GM12874 (cell line): ENCODE measurements around the gene ANAPC13.

Source experiments
- CTCF ChIP-seq: IDR thresholded peaks from 2 replicates; pipeline ENCODE4 v1.5.1; 2011; ENCODE audit warnings: low read depth, mild to moderate bottlenecking, control low read depth, low read length, moderate library complexity; ENCODE audit not compliant: insufficient read depth

ANAPC13 gene

DNA sequence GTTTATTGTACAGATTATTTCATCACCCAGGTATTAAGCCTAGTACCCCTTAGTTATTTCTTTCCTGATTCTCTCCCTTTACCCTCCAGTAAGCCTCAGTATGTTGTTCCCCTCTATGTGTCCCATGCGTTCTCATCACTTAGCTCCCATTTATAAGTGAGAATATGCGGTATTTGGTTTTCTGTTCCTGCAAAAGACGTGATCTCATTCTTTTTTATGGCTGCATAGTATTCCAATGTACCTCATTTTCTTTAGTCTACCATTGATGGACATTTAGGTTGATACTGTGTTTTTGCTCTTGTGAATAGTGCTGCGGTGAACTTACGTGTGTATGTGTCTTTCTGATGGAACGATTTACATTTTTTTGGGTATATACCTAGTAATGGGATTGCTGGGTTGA, 36.8 kb upstream of the ANAPC13 start:
- TF ChIP-seq CTCF: no peak

- TF ChIP-seq CTCF: no peak
These were observed 32.0 kb upstream of the ANAPC13 start for GRCh38 chr3:134517791-134518190.

DNA sequence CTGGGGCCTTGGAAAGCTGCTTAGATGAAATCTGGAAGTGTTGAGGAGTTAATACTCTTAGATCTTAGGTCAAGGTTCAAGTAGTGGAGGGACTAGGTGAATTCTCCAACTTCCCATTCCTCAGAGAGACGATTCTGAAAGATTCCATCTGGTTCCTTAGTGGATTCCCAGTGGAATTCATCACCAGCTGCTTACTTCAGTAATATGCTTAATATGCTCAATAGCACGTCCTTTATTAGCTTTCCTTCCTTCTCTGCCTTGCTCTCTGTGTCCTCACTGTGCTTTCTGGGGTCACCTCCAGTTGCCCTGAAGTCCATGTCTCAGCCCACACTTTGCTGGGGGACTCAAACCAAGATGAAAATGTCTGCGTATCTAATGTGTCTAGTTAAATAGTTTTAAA, 31.1 kb upstream of the ANAPC13 start:
- TF ChIP-seq CTCF: no peak

DNA sequence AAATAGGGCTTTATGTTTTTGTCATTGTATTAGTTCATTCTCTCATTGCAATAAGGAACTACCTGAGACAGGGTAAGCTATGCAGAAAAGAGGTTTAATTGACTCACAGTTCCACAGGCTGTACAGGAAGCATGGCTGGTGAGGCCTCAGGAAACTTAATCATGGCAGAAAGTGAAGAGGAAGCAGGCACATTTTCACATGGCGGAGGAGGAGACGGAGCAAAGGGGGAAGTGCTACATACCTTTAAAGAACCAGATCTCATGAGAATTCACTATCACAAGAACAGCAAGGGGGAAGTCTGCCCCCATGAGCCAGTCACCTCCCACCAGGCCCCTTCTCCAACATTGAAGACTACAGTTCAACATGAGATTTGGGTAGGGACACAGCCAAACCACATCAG, 25.7 kb upstream of the ANAPC13 start:
- TF ChIP-seq CTCF: no peak

- TF ChIP-seq CTCF: no peak
These were observed 19.7 kb upstream of the ANAPC13 start for GRCh38 chr3:134505485-134505884.

- TF ChIP-seq CTCF: no peak
These were observed 18.3 kb upstream of the ANAPC13 start for GRCh38 chr3:134504132-134504531.

- TF ChIP-seq CTCF: no peak
These were observed 17.5 kb upstream of the ANAPC13 start for GRCh38 chr3:134503266-134503665.

DNA sequence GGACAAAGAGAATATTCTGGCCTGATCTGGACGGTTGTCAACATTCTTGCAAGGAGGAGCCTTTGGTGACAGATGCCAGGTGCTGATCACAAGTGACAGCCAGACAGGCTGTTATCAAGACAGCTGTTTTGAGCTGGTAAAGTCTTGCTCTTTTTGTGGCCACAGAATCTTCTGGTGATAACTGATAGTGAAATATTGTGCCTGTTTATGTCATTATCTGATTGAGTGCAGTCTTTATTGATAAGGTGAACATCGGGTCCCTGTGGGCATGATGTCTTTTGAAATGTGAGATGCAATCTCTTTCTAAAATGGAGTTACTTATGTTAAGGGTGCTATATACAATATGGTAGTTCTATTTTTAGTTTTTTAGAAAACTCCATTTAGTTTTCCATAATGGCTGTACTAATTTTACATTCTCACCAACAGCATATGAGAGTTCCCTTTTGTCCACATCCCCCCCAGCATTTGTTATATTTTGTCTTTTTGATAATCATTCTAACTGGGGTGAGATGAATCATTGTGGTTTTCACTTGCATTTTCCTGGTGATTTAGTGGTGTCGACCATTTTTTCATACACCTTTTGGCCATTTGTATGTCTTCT, 10.8 kb upstream of the ANAPC13 start:
- TF ChIP-seq CTCF: no peak
